GM23248 (cell line): ENCODE measurements around the gene SNX7.

ENCODE experiments used
- EZH2 ChIP-seq: fragments of 200-600 bp; sonication (generic); IDR thresholded peaks from 2 replicates; pipeline ENCODE4 v1.6.1; 2018; ENCODE audit warnings: antibody characterized with exemption, mild to moderate bottlenecking; ENCODE audit not compliant: insufficient read depth, poor library complexity, severe bottlenecking
- EZH2phosphoT487 ChIP-seq: fragments of 200-600 bp; sonication (generic); IDR thresholded peaks from 2 replicates; pipeline ENCODE4 v1.6.1; 2018; ENCODE audit warnings: antibody characterized with exemption, moderate library complexity, mild to moderate bottlenecking, low read depth; ENCODE audit not compliant: insufficient read depth

DNA sequence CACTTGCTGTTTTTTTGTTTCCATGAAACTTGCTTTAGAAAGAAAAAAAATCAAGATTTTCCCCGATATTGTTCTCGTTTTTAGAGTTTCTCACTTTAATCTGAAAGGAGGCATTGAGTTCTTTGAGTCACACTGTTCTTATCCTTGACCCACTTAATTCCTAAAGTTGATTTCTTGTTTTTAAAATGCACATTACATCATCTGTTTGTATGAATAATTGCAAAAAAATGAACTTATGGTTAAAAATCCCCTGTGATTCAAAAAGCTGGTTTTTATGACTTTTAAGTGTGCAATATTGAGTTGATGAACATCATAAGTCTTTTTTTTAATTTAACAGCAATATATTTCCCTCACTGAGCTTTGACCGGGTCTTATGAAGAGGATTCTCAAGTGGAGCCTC is 131.6 kb downstream of the SNX7 start:
- TF ChIP-seq EZH2phosphoT487, result no peak
- no peak for TF ChIP-seq EZH2
